Lung (tissue), 12 donors: ENCODE data around the gene GSTO2. TPM values are rescaled to one million over a fixed set of nuclear protein-coding genes. Genes with fewer than 3 reads are reported as not detected.
A peak's percentile ranks its signal among the peaks of the same experiment; 100 is the strongest.

Source experiments
- ATAC-seq: fragments of 200-7000 bp; cut with Tn5 transposase; one replicate; pipeline ENCODE4 v1.9.1; 2020; ENCODE audit warnings: moderate number of reproducible peaks; ENCODE audit not compliant: insufficient read depth, low FRiP score
- DNase-seq, 3 donors: peaks; one replicate each; pipeline ENCODE4 v3.0.0-alpha.2; 2013 to 2017
- H3K27ac ChIP-seq, 2 donors: one replicate each; pipeline ENCODE4 v1.5.1; 2013; ENCODE audit warnings: mild to moderate bottlenecking in 2 of 2, moderate library complexity in 2 of 2, control low read depth in 1 of 2, inconsistent platforms in 1 of 2, low read depth in 1 of 2, low read length in 1 of 2
- H3K27me3 ChIP-seq, 3 donors: one replicate each; pipeline ENCODE4 v1.5.1; 2013; ENCODE audit warnings: low read length in 2 of 3; ENCODE audit not compliant: control insufficient read depth in 3 of 3, insufficient read depth in 3 of 3
- H3K36me3 ChIP-seq, 4 donors: one replicate each; pipeline ENCODE4 v1.5.1; 2013; ENCODE audit warnings: low read length in 4 of 4, mild to moderate bottlenecking in 1 of 4, moderate library complexity in 1 of 4; ENCODE audit not compliant: control insufficient read depth in 4 of 4, insufficient read depth in 4 of 4
- H3K4me1 ChIP-seq, 5 donors: one replicate each; pipeline ENCODE4 v1.5.1; 2013; ENCODE audit warnings: low read length in 5 of 5, mild to moderate bottlenecking in 2 of 5, moderate library complexity in 1 of 5; ENCODE audit not compliant: control insufficient read depth in 5 of 5, insufficient read depth in 5 of 5
- H3K4me3 ChIP-seq: one replicate; pipeline ENCODE4 v1.5.1; 2013; ENCODE audit warnings: mild to moderate bottlenecking, control low read depth, moderate library complexity
- H3K9ac ChIP-seq, 2 donors: one replicate each; pipeline ENCODE4 v1.5.1; 2013; ENCODE audit warnings: low read length in 2 of 2, control low read depth in 1 of 2; ENCODE audit not compliant: insufficient read depth in 1 of 2
- H3K9me3 ChIP-seq, 4 donors: one replicate each; pipeline ENCODE4 v1.5.1; 2013; ENCODE audit warnings: low read length in 3 of 4, mild to moderate bottlenecking in 1 of 4, moderate library complexity in 1 of 4; ENCODE audit not compliant: control insufficient read depth in 4 of 4, insufficient read depth in 3 of 4
- CTCF ChIP-seq: IDR thresholded peaks from 2 replicates; pipeline ENCODE4 v1.5.1; 2012; ENCODE audit warnings: mild to moderate bottlenecking; ENCODE audit errors: control extremely low read depth, extremely low read depth
- WGBS, 2 donors: extraction: QIAGEN DNeasy Blood & Tissue Kit; methylation state at CpG; one replicate each; pipeline ENCODE4 v1.1.7; 2013; 5-methylcytosine and 5-hydroxymethylcytosine counted together
- polyA plus RNA-seq, 2 donors: library from polyadenylated mRNA; stranded (reverse); fragments of 200-250 nt; gene quantifications; one replicate each; pipeline ENCODE4 v1.2.1, GENCODE V29; 2013
- total RNA-seq, 2 donors: library from RNA; depleted of rRNA in 1 of 2; stranded (reverse); fragments of >200 nt in 1 of 2; gene quantifications; one replicate each; pipeline ENCODE4 v1.2.1, GENCODE V29; 2014 to 2021
- donor health status: control.
- donor health status: control.
- donor health status: Bipolar disorder and iron deficiency.
- donor health status: healthy.
- donor health status: DM: yes; HTN: yes; CAD: no.

The GSTO2 gene
- total and polyA plus RNA-seq, 4 donors, result 6.6 to 25.9 (median 12.1) TPM

GRCh38 chr10:104318810-104319741, 50.1 kb downstream of the GSTO2 start:
- H3K27me3 ChIP-seq, result no peaks in the 10 kb centered on the region
- no peak overlapping the region for H3K9ac ChIP-seq
- DNase-seq (peak; percentile 70 to 80 (median 74)), ATAC-seq (no peak)
- peaks cover 4 to 25% (median 10%) of the 10 kb centered on the region in 4 donors for H3K36me3 ChIP-seq
- H3K4me3 ChIP-seq, result no peak overlapping the region
- H3K4me1 ChIP-seq, result peaks cover 13 to 51% (median 20%) of the 10 kb centered on the region in 5 donors
- H3K27ac ChIP-seq, result peak overlapping the region; percentile 43 to 63
- peaks cover 0 to 4% (median 0%) of the 10 kb centered on the region in 4 donors for H3K9me3 ChIP-seq
- TF ChIP-seq CTCF, result no peak
- 53 to 62% methylated on average over 19 of the region's 19 CpGs for WGBS, 2 donors

DNA sequence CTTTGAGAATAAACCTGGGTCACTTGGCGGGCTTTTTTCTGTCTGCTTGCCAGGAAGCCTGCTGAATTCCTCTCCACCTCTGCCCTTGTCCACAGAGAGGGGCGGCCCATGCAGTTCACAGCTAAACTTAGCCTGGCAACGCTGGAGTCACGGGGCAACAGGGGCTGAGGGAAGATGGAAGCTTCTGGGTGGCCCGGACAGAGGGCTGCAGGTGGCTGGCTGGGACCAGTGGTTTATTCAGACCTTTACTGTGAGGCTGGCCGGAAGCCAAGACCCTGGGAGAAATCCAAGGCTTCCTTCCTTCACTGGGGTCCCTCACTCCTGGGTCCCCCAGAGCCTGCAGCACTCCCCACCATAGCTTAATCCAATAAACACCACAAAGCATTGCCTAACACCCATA, 52.2 kb downstream of the GSTO2 start:
- Histone ChIP-seq H3K9me3 (no peaks in the 10 kb centered on the region), H3K4me3 (no peak overlapping the region), H3K4me1 (peaks cover 19 to 69% (median 31%) of the 10 kb centered on the region in 5 donors), H3K27ac (peak overlapping the region; percentile 0 to 31), H3K27me3 (no peaks in the 10 kb centered on the region), H3K36me3 (peaks cover 0 to 7% (median 0%) of the 10 kb centered on the region in 4 donors), H3K9ac (no peak overlapping the region)
- WGBS, 2 donors, result 63 to 69% methylated on average over 6 of the region's 6 CpGs
- no peak for ATAC-seq
- no peak for TF ChIP-seq CTCF
- DNase-seq, result no peak

- Histone ChIP-seq H3K36me3 (peaks cover 0 to 7% (median 0%) of the 10 kb centered on the region in 4 donors), H3K4me1 (peaks cover 21 to 72% (median 37%) of the 10 kb centered on the region in 5 donors), H3K27ac (peak overlapping the region; percentile 37 to 76), H3K27me3 (no peaks in the 10 kb centered on the region), H3K9ac (no peak overlapping the region), H3K9me3 (no peaks in the 10 kb centered on the region), H3K4me3 (no peak overlapping the region)
- ATAC-seq (no peak), DNase-seq (no peak)
- TF ChIP-seq CTCF, result no peak
- WGBS, 2 donors, result 49 to 53% methylated on average over 8 of the region's 8 CpGs
Observed at GRCh38 chr10:104321725-104322415, 52.9 kb downstream of the GSTO2 start.
